Stromal cell of bone marrow (primary cell): ENCODE data around the gene SETSIP.
A peak's percentile ranks its signal among the peaks of the same experiment; 100 is the strongest.
"Not testable (repeated sequence)": the region's sequence is repeated elsewhere in the genome, so short reads cannot be mapped to it uniquely, and the experiment has no call there.

Source experiments
- DNase-seq: peaks from one replicate; pipeline ENCODE4 v3.0.0-alpha.2; 2012; ENCODE audit warnings: low read depth

Gene SETSIP

GRCh38 chr1:92075311-92075710 lies at the start of gene SETSIP:
Gene SETSIP (minus strand): TSS chr1:92075411. CDS start chr1:92075411, 0 bp downstream.
- no peak for DNase-seq

- DNase-seq, result no peak
Observed at GRCh38 chr1:92123868-92124267, 48.7 kb upstream of the SETSIP start.

GRCh38 chr1:92118826-92119225 lies 43.6 kb upstream of the SETSIP start:
- no peak for DNase-seq

GRCh38 chr1:92117526-92117925 lies 42.3 kb upstream of the SETSIP start:
- DNase-seq, result no peak

GRCh38 chr1:92108631-92109030 lies 33.4 kb upstream of the SETSIP start:
- no peak for DNase-seq

GRCh38 chr1:92105546-92106081 lies 30.4 kb upstream of the SETSIP start:
- no peak for DNase-seq

- DNase-seq, result peak; percentile 4
Observed at GRCh38 chr1:92096317-92096716, 21.1 kb upstream of the SETSIP start.

GRCh38 chr1:92095874-92096273 lies 20.7 kb upstream of the SETSIP start:
- DNase-seq, result no peak

GRCh38 chr1:92094595-92094994 lies 19.4 kb upstream of the SETSIP start:
- no peak for DNase-seq

GRCh38 chr1:92094090-92094489 lies 18.9 kb upstream of the SETSIP start:
- DNase-seq, result no peak

- DNase-seq, result no peak
Observed at GRCh38 chr1:92091625-92092024, 16.4 kb upstream of the SETSIP start.

- no peak for DNase-seq
Observed at GRCh38 chr1:92087542-92087941, 12.3 kb upstream of the SETSIP start.

GRCh38 chr1:92085727-92086126 lies 10.5 kb upstream of the SETSIP start:
- no peak for DNase-seq

GRCh38 chr1:92084651-92085050 lies 9.4 kb upstream of the SETSIP start:
- DNase-seq, result no peak

- DNase-seq, result no peak
Observed at GRCh38 chr1:92081031-92081430, 5.8 kb upstream of the SETSIP start.

GRCh38 chr1:92080128-92080985 lies 5.1 kb upstream of the SETSIP start, which contains the start of gene BTBD8:
Gene BTBD8 (plus strand): TSS chr1:92080345. CDS start chr1:92080572, 227 bp downstream.
- DNase-seq, result peak; percentile 73

GRCh38 chr1:92079441-92079840 lies 4.2 kb upstream of the SETSIP start:
- DNase-seq, result no peak

GRCh38 chr1:92078077-92078476 lies 2.9 kb upstream of the SETSIP start:
- DNase-seq, result not testable (repeated sequence)

GRCh38 chr1:92076363-92076762 lies 1.2 kb upstream of the SETSIP start:
- DNase-seq, result no peak

GRCh38 chr1:92074446-92074845 lies 765 bp downstream of the SETSIP start:
- not testable (repeated sequence) for DNase-seq

- DNase-seq, result no peak
Observed at GRCh38 chr1:92070892-92071291, 4.3 kb downstream of the SETSIP start.

- no peak for DNase-seq
Observed at GRCh38 chr1:92066321-92066720, 8.9 kb downstream of the SETSIP start.

- DNase-seq, result no peak
Observed at GRCh38 chr1:92065042-92065441, 10.2 kb downstream of the SETSIP start.

GRCh38 chr1:92051948-92052347 lies 23.3 kb downstream of the SETSIP start:
- DNase-seq, result no peak
